Transverse colon (tissue), 3 donors: ENCODE data around the gene TMEM132D.

Experiments used
- CTCF ChIP-seq, 5 experiments: fragments of 200-600 bp in 3 of 5; fragments of 450-650 bp in 2 of 5; sonication (generic) in 3 of 5; IDR thresholded peaks; 1 replicate in 2 of 5; 2 replicates in 3 of 5; pipeline ENCODE4 v1.5.1; 2016 to 2017; ENCODE audit warnings: antibody characterized with exemption in 5 of 5, inconsistent platforms in 3 of 5, mild to moderate bottlenecking in 2 of 5, moderate library complexity in 1 of 5
- EP300 ChIP-seq: sonication (generic); formaldehyde crosslinking; IDR thresholded peaks from one replicate; pipeline ENCODE4 v1.6.1; 2017; ENCODE audit warnings: antibody characterized with exemption, low read depth

GRCh38 chr12:129594098-129594497, 309.7 kb downstream of the TMEM132D start:
- TF ChIP-seq CTCF (IDR thresholded peaks at IDR 0.05) = no peak
- no peak for TF ChIP-seq EP300
